Psoas muscle (tissue), 8 donors: Measurements from ENCODE around the gene SIGLEC10. TPM values are rescaled to one million over a fixed set of nuclear protein-coding genes. Genes with fewer than 3 reads are reported as not detected.
"Not testable (repeated sequence)": the region's sequence is repeated elsewhere in the genome, so short reads cannot be mapped to it uniquely, and the experiment has no call there.

ENCODE experiments used
- ATAC-seq, 4 donors: fragments of 200-7000 bp; cut with Tn5 transposase; one replicate each; pipeline ENCODE4 v1.9.1; 2020; ENCODE audit warnings: moderate library complexity in 3 of 4, mild to moderate bottlenecking in 2 of 4
- DNase-seq, 2 donors: peaks; one replicate each; pipeline ENCODE4 v3.0.0-alpha.2; 2020
- H3K27ac ChIP-seq: fragments of 200-600 bp; one replicate; pipeline ENCODE4 v1.8.0; 2022
- H3K27me3 ChIP-seq, 3 donors: fragments of 200-600 bp in 1 of 3; one replicate each; pipeline versions ENCODE4 v1.6.1 to v1.8.0; 2013 to 2022; ENCODE audit warnings: low read length in 2 of 3, mild to moderate bottlenecking in 2 of 3, moderate library complexity in 1 of 3; ENCODE audit not compliant: insufficient read depth in 3 of 3
- H3K36me3 ChIP-seq, 2 donors: fragments of 200-600 bp in 1 of 2; one replicate each; pipeline versions ENCODE4 v1.6.1 to v1.8.0; 2013 to 2022; ENCODE audit warnings: low read depth in 1 of 2, mild to moderate bottlenecking in 1 of 2, moderate library complexity in 1 of 2; ENCODE audit not compliant: insufficient read depth in 1 of 2
- H3K4me1 ChIP-seq: fragments of 200-600 bp; one replicate; pipeline ENCODE4 v1.8.0; 2022
- H3K4me3 ChIP-seq: fragments of 200-600 bp; one replicate; pipeline ENCODE4 v1.8.0; 2022; ENCODE audit warnings: mild to moderate bottlenecking
- H3K9me3 ChIP-seq: fragments of 200-600 bp; one replicate; pipeline ENCODE4 v1.8.0; 2022
- CTCF ChIP-seq: fragments of 200-600 bp; IDR thresholded peaks from one replicate; pipeline ENCODE4 v1.8.0; 2022; ENCODE audit warnings: antibody characterized with exemption
- WGBS, 3 donors: extraction: QIAGEN DNeasy Blood & Tissue Kit; methylation state at CpG; one replicate each; pipeline versions ENCODE4 v1.1.6 to v1.1.7; 2013; 5-methylcytosine and 5-hydroxymethylcytosine counted together
- intact Hi-C, 2 donors: fragments of 100-400 bp; cut with DNase I; formaldehyde crosslinking; loops; one replicate each; pipeline versions ENCODE4 v1.11.0 to v1.14.2; 2022
- polyA plus RNA-seq, 3 donors: library from polyadenylated mRNA; stranded (reverse); fragments of 200-250 nt; gene quantifications; one replicate each; pipeline ENCODE4 v1.2.3, GENCODE V29; 2013
- total RNA-seq, 4 donors: library from RNA; stranded (reverse); fragmentation: NEBNext Ultra II Directional in 2 of 4; extraction: Animal tissue kit (Norgen Biotek cat#: 25700) in 2 of 4; gene quantifications; one replicate each; pipeline versions ENCODE4 v1.2.1 to v1.2.4, GENCODE V29; 2021 to 2023
- donor health status: healthy with polysubstance abuse.
- donor health status: DM: no; HTN: no; CAD: no; lungs with moderate emphysema.
- donor health status: Bipolar disorder and iron deficiency.
- donor health status: healthy.
- donor health status: DM: yes; HTN: yes; CAD: no.
- donor health status: DM: no; HTN: no; CAD: no.
- donor health status: DM: no; HTN: no; CAD: no.
- donor health status: DM: yes; HTN: yes; CAD: no.

SIGLEC10 gene
- total and polyA plus RNA-seq, 7 donors, result 0.09 to 1.1 (median 0.73) TPM

- ATAC-seq (no peak), DNase-seq (no peak)
- H3K27me3 ChIP-seq, result peaks cover 0 to 4% (median 0%) of the 10 kb centered on the region in 3 donors
- H3K9me3 ChIP-seq, result no peaks in the 10 kb centered on the region
- no peak overlapping the region for H3K4me3 ChIP-seq
- H3K4me1 ChIP-seq, result no peaks in the 10 kb centered on the region
- 45 to 61% (median 50%) methylated on average over 3 of the region's 3 CpGs for WGBS, 3 donors
- H3K27ac ChIP-seq, result no peak overlapping the region
- H3K36me3 ChIP-seq, result no peaks in the 10 kb centered on the region
- intact Hi-C loops, result no loop called here
- no peak for TF ChIP-seq CTCF
Measured at GRCh38 chr19:51430221-51430620, 12.8 kb upstream of the SIGLEC10 start.

GRCh38 chr19:51427201-51427600 is 9.8 kb upstream of the SIGLEC10 start:
- intact Hi-C loops, result no loop called here
- DNase-seq, result no peak

GRCh38 chr19:51422053-51422448 is 4.6 kb upstream of the SIGLEC10 start:
- no peaks in the 10 kb centered on the region for H3K36me3 ChIP-seq
- H3K4me1 ChIP-seq, result no peaks in the 10 kb centered on the region
- H3K9me3 ChIP-seq, result no peaks in the 10 kb centered on the region
- intact Hi-C loops, result no loop called here
- ATAC-seq (peak in 1 of 4 donors; percentile 39), DNase-seq (peak; percentile 71 to 82)
- 4 to 13% (median 10%) methylated on average over 16 to 19 of the region's 19 CpGs for WGBS, 3 donors
- TF ChIP-seq CTCF, result peak; percentile 64
- H3K27ac ChIP-seq, result no peak overlapping the region
- H3K27me3 ChIP-seq, result peaks cover 0 to 15% (median 9%) of the 10 kb centered on the region in 3 donors
- no peak overlapping the region for H3K4me3 ChIP-seq

More at GRCh38 chr19:51427201-51427600, 9.8 kb upstream of the SIGLEC10 start:
- no peak overlapping the region for H3K4me3 ChIP-seq
- peaks cover 0 to 3% (median 0%) of the 10 kb centered on the region in 3 donors for H3K27me3 ChIP-seq
- no peaks in the 10 kb centered on the region for H3K36me3 ChIP-seq
- H3K9me3 ChIP-seq, result no peaks in the 10 kb centered on the region
- no peak for ATAC-seq
- H3K4me1 ChIP-seq, result no peaks in the 10 kb centered on the region
- WGBS, 3 donors, result 68 to 76% (median 68%) methylated on average over 3 of the region's 3 CpGs
- no peak for TF ChIP-seq CTCF
- H3K27ac ChIP-seq, result no peak overlapping the region

GRCh38 chr19:51421229-51422052 is 4.0 kb upstream of the SIGLEC10 start:
- no peak for DNase-seq
- ATAC-seq, result no peak
- Histone ChIP-seq H3K9me3 (no peaks in the 10 kb centered on the region), H3K4me1 (no peaks in the 10 kb centered on the region), H3K27me3 (peaks cover 0 to 15% (median 9%) of the 10 kb centered on the region in 3 donors), H3K36me3 (no peaks in the 10 kb centered on the region), H3K27ac (no peak overlapping the region), H3K4me3 (no peak overlapping the region)
- WGBS, 3 donors, result 10 to 14% (median 12%) methylated on average over 27 to 39 of the region's 39 CpGs
- TF ChIP-seq CTCF, result no peak
- intact Hi-C loops, result no loop called here

GRCh38 chr19:51420511-51420910 is 3.1 kb upstream of the SIGLEC10 start:
- H3K27me3 ChIP-seq, result peaks cover 0 to 15% (median 9%) of the 10 kb centered on the region in 3 donors
- DNase-seq, ATAC-seq, H3K27ac ChIP-seq, H3K36me3 ChIP-seq, H3K9me3 ChIP-seq, H3K4me3 ChIP-seq, intact Hi-C loops, H3K4me1 ChIP-seq: not testable (repeated sequence)
- 83 to 88% (median 84%) methylated on average over 11 of the region's 11 CpGs for WGBS, 3 donors
